Measurements from ENCODE around the gene FGF1. TPM values are rescaled to one million over a fixed set of nuclear protein-coding genes. Genes with fewer than 3 reads are reported as not detected.

FGF1 gene
- total and polyA plus RNA-seq, 8 donors, result 0.03 to 0.90 (median 0.35) TPM

GRCh38 chr5:142626786-142627185 is 59.1 kb downstream of the FGF1 start:
- intact Hi-C loops (cut with DNase I), result no loop called here
- DNase-seq (no peak), ATAC-seq (no peak), FAIRE-seq (no peak)
- Histone ChIP-seq H3K9me3 (no peaks in the 10 kb centered on the region), H3K4me1 (no peaks in the 10 kb centered on the region), H3K4me3 (no peak overlapping the region), H3K27me3 (no peaks in the 10 kb centered on the region), H3K36me3 (no peaks in the 10 kb centered on the region), H3K27ac (no peak overlapping the region)
- no peak for TF ChIP-seq CTCF (IDR thresholded peaks at IDR 0.05)
- WGBS, 2 donors, result 68 to 75% methylated on average over 2 of the region's 2 CpGs

DNA sequence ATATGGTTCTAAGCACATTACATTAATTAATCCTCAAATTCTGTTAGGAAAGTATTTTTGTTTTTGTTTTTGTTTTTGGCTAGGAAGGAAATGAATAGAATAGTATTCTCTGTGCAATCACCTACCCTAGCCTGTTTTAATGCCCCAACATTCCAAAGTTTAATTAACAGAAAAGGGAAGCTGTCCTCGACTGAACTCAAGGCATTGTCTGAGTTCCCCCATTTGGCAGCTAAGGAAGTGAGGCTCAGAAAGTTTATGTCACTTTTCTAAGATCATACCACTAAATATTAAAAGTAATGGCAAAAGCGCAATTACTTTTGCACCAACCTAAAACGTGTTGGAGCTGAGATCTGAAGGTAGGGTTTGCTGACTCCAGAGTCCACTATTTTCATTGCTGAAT is 59.8 kb downstream of the FGF1 start:
- H3K4me1 ChIP-seq, result no peaks in the 10 kb centered on the region
- H3K27ac ChIP-seq, result no peak overlapping the region
- TF ChIP-seq CTCF (IDR thresholded peaks at IDR 0.05), result no peak
- no peak overlapping the region for H3K4me3 ChIP-seq
- 46 to 54% methylated on average over 3 of the region's 3 CpGs for WGBS, 2 donors
- no peak for DNase-seq
- FAIRE-seq, result no peak
- H3K36me3 ChIP-seq, result no peaks in the 10 kb centered on the region
- intact Hi-C loops (cut with DNase I), result no loop called here
- no peaks in the 10 kb centered on the region for H3K27me3 ChIP-seq
- H3K9me3 ChIP-seq, result no peaks in the 10 kb centered on the region
- ATAC-seq, result no peak

- no peak overlapping the region for H3K27ac ChIP-seq
- DNase-seq (no peak), ATAC-seq (no peak), FAIRE-seq (no peak)
- H3K4me1 ChIP-seq, result no peaks in the 10 kb centered on the region
- no peaks in the 10 kb centered on the region for H3K36me3 ChIP-seq
- no peak overlapping the region for H3K4me3 ChIP-seq
- intact Hi-C loops (cut with DNase I), result no loop called here
- WGBS, 2 donors, result 68 to 74% methylated on average over 3 of the region's 3 CpGs
- TF ChIP-seq CTCF (IDR thresholded peaks at IDR 0.05), result no peak
- H3K27me3 ChIP-seq, result no peaks in the 10 kb centered on the region
- no peaks in the 10 kb centered on the region for H3K9me3 ChIP-seq
These were observed 64.7 kb downstream of the FGF1 start for GRCh38 chr5:142621227-142621626.

- FAIRE-seq (no peak), ATAC-seq (no peak), DNase-seq (no peak)
- no peak for TF ChIP-seq CTCF (IDR thresholded peaks at IDR 0.05)
- Histone ChIP-seq H3K4me1 (no peaks in the 10 kb centered on the region), H3K27ac (no peak overlapping the region), H3K36me3 (no peaks in the 10 kb centered on the region), H3K9me3 (no peaks in the 10 kb centered on the region), H3K4me3 (no peak overlapping the region), H3K27me3 (no peaks in the 10 kb centered on the region)
- intact Hi-C loops (cut with DNase I), result no loop called here
- WGBS, 2 donors, result 80 to 89% methylated on average over 11 of the region's 11 CpGs
These were observed 66.1 kb downstream of the FGF1 start for GRCh38 chr5:142619815-142620214.

DNA sequence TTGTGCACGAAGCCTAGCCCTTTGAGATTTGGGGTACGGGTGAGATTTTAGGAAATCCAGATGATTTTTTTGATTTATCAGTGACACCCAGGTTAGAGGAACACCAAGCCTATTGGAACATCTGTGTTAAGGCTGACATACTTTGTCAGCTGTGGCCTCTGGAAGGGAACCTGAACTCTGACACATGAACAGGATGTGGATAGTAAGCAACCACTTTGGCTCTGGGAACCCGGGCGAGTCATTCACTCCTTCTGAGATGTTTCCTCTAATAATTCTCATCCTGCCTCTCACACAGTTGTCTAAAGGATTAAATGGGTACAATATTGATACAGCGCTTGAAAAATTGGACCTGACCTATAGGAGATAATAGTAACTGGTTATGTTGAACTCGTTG is 67.8 kb downstream of the FGF1 start:
- 64 to 70% methylated on average over 6 of the region's 6 CpGs for WGBS, 2 donors
- intact Hi-C loops (cut with DNase I), result no loop called here
- Histone ChIP-seq H3K4me3 (no peak overlapping the region), H3K27me3 (no peaks in the 10 kb centered on the region), H3K27ac (no peak overlapping the region), H3K9me3 (no peaks in the 10 kb centered on the region), H3K36me3 (no peaks in the 10 kb centered on the region), H3K4me1 (no peaks in the 10 kb centered on the region)
- ATAC-seq (no peak), FAIRE-seq (no peak), DNase-seq (no peak)
- no peak for TF ChIP-seq CTCF (IDR thresholded peaks at IDR 0.05)
